Esophagus squamous epithelium (tissue), 4 donors: ENCODE results near the gene COL7A1.

ENCODE experiments used
- CTCF ChIP-seq, 6 experiments: fragments of 450-650 bp in 4 of 6; fragments of 200-600 bp in 2 of 6; sonication (generic) in 2 of 6; IDR thresholded peaks; one replicate each; pipeline ENCODE4 v1.5.1; 2016 to 2019; ENCODE audit warnings: antibody characterized with exemption in 6 of 6, mild to moderate bottlenecking in 4 of 6, moderate library complexity in 4 of 6
- POLR2A ChIP-seq, 4 donors: fragments of 450-650 bp; IDR thresholded peaks; one replicate each; pipeline ENCODE4 v1.6.1; 2017; ENCODE audit warnings: antibody characterized with exemption in 4 of 4, mild to moderate bottlenecking in 4 of 4, moderate library complexity in 3 of 4

- TF ChIP-seq CTCF (IDR thresholded peaks at IDR 0.05) (no peak), POLR2A (IDR thresholded peaks at IDR 0.05) (no peak)
Observed at GRCh38 chr3:48571938-48572337, 23.2 kb downstream of the COL7A1 start.
